ENCODE data around the gene ATP8B4. TPM values are rescaled to one million over a fixed set of nuclear protein-coding genes. Genes with fewer than 3 reads are reported as not detected.

Gene ATP8B4
- total and polyA plus RNA-seq, 2 experiments from 2014 or later: 0.89 to 1.5 TPM

DNA sequence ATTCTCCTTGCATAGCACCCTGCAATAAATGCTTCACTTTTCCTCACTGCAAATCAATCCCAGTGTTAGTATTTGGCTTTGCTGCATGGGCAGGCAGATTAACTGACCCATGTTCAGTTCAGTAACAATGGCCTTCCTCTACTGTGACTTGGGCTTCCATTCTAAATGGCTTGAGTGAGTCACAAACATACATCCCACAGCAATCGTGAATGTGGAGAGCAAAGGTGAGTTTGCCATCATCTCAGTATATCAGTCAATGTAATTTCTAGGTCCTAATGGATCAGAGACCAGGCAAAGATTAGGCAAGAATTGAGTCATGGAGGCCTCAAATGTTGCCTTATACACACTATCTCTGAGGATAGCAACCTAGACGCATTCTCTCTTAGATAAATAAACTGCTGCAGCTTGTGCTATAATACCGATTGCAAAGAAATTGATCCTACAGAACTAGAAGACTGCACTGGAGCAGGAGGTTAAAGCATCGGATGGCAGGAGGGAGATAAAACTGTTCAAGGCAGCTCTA lies 8.3 kb upstream of the ATP8B4 start:
- H3K9me3 ChIP-seq (ENCODE audit: low read depth): no peaks in the 10 kb centered on the region
- in situ Hi-C loops (cut with MboI): loop anchor here (25.0 kb wide), 1 partner anchor 1265 kb away; no protein-coding TSS in a partner anchor
- H2AFZ ChIP-seq: no peak overlapping the region
- H3K4me3 ChIP-seq: no peak overlapping the region
- no peak for TF ChIP-seq EZH2phosphoT487 (IDR thresholded peaks at IDR 0.05; ENCODE audit: insufficient read depth, low read depth)
- TF ChIP-seq EZH2 (IDR thresholded peaks at IDR 0.05; ENCODE audit: insufficient read depth, poor library complexity, severe bottlenecking): no peak
- no peak for DNase-seq
- H3K4me1 ChIP-seq (ENCODE audit: insufficient read depth): no peaks in the 10 kb centered on the region
- no peaks in the 10 kb centered on the region for H3K9me2 ChIP-seq (ENCODE audit: insufficient read depth)
- H3K36me3 ChIP-seq (ENCODE audit: low read depth): no peaks in the 10 kb centered on the region
- WGBS, 2 experiments (ENCODE audit: low coverage in 1 of 2, low lambda C conversion rate in 2 of 2, missing lambda C conversion rate in 2 of 2): 87 to 89% methylated on average over 4 of the region's 4 CpGs
- no peaks in the 10 kb centered on the region for H3F3A ChIP-seq (ENCODE audit: insufficient read depth)
- no peaks in the 10 kb centered on the region for H4K20me1 ChIP-seq (ENCODE audit: insufficient read depth)
- H3K27me3 ChIP-seq (replicated peaks; ENCODE audit: insufficient read depth): no peaks in the 10 kb centered on the region
- H3K9ac ChIP-seq: no peak overlapping the region
- H3K79me2 ChIP-seq (ENCODE audit: insufficient read depth): no peaks in the 10 kb centered on the region
- no peak overlapping the region for H3K27ac ChIP-seq
- H3K4me2 ChIP-seq (ENCODE audit: unreplicated experiment): no peak overlapping the region

DNA sequence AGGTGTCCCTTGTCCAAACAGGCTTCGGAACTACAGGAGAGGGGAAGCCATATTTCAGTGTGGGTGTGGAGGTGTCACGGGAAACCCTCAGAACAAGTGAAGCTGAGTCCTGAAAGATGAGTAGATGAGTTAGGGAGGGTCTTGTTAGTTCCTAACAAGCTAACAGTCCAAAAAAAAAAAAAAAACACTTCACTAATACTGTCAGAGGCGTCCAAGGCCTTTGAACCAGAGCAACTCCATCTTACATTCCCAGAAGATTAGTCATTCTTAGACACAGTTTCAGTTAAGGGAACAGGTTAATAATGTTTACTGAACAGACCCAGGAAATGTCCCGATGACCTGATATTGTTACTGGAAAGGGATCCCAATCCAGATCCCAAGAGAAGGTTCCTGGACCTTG lies 7.0 kb upstream of the ATP8B4 start:
- H3K9ac ChIP-seq: no peak overlapping the region
- no peak overlapping the region for H3K27ac ChIP-seq
- 94 to 95% methylated on average over 4 of the region's 4 CpGs for WGBS, 2 experiments (ENCODE audit: low coverage in 1 of 2, low lambda C conversion rate in 2 of 2, missing lambda C conversion rate in 2 of 2)
- no peaks in the 10 kb centered on the region for H3K4me1 ChIP-seq (ENCODE audit: insufficient read depth)
- no peak overlapping the region for H3K4me3 ChIP-seq
- no peaks in the 10 kb centered on the region for H4K20me1 ChIP-seq (ENCODE audit: insufficient read depth)
- H3K79me2 ChIP-seq (ENCODE audit: insufficient read depth): no peaks in the 10 kb centered on the region
- no peaks in the 10 kb centered on the region for H3K36me3 ChIP-seq (ENCODE audit: low read depth)
- no peak overlapping the region for H3K4me2 ChIP-seq (ENCODE audit: unreplicated experiment)
- no peaks in the 10 kb centered on the region for H3K9me3 ChIP-seq (ENCODE audit: low read depth)
- TF ChIP-seq EZH2 (IDR thresholded peaks at IDR 0.05; ENCODE audit: insufficient read depth, poor library complexity, severe bottlenecking) (no peak), EZH2phosphoT487 (IDR thresholded peaks at IDR 0.05; ENCODE audit: insufficient read depth, low read depth) (no peak)
- in situ Hi-C loops (cut with MboI): loop anchor here (25.0 kb wide), 1 partner anchor 1264 kb away; no protein-coding TSS in a partner anchor
- H2AFZ ChIP-seq: no peak overlapping the region
- DNase-seq: no peak
- no peaks in the 10 kb centered on the region for H3K27me3 ChIP-seq (replicated peaks; ENCODE audit: insufficient read depth)
- H3F3A ChIP-seq (ENCODE audit: insufficient read depth): no peaks in the 10 kb centered on the region
- H3K9me2 ChIP-seq (ENCODE audit: insufficient read depth): no peaks in the 10 kb centered on the region

DNA sequence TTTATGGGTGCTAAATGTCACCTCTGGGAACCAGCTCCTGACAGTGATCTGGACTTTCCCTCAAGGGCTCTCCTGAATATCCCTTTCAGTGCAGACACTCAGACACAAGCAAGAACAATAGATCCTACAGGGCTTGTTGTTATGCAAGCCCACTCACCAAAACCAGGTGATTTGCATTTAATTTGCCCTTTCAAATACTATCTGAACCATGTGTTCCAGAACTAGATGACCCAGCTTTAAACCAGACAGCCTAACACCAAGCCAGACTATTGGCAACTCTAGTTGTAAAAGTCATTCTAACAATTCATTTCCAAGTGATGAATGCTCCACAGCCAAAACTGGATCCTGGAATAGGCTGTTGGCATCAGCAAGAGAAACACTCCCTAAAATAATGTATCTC lies 5.6 kb upstream of the ATP8B4 start:
- no peak overlapping the region for H2AFZ ChIP-seq
- H4K20me1 ChIP-seq (ENCODE audit: insufficient read depth): no peaks in the 10 kb centered on the region
- in situ Hi-C loops (cut with MboI): loop anchor here (25.0 kb wide), 1 partner anchor 1262 kb away; no protein-coding TSS in a partner anchor
- H3K4me1 ChIP-seq (ENCODE audit: insufficient read depth): no peaks in the 10 kb centered on the region
- H3K9me2 ChIP-seq (ENCODE audit: insufficient read depth): no peaks in the 10 kb centered on the region
- no peak overlapping the region for H3K9ac ChIP-seq
- H3K79me2 ChIP-seq (ENCODE audit: insufficient read depth): no peaks in the 10 kb centered on the region
- no peak for DNase-seq
- no peaks in the 10 kb centered on the region for H3F3A ChIP-seq (ENCODE audit: insufficient read depth)
- no peaks in the 10 kb centered on the region for H3K9me3 ChIP-seq (ENCODE audit: low read depth)
- no peak overlapping the region for H3K27ac ChIP-seq
- no peak overlapping the region for H3K4me3 ChIP-seq
- no peaks in the 10 kb centered on the region for H3K27me3 ChIP-seq (replicated peaks; ENCODE audit: insufficient read depth)
- no peak for TF ChIP-seq EZH2 (IDR thresholded peaks at IDR 0.05; ENCODE audit: insufficient read depth, poor library complexity, severe bottlenecking)
- TF ChIP-seq EZH2phosphoT487 (IDR thresholded peaks at IDR 0.05; ENCODE audit: insufficient read depth, low read depth): no peak
- H3K4me2 ChIP-seq (ENCODE audit: unreplicated experiment): no peak overlapping the region
- no peaks in the 10 kb centered on the region for H3K36me3 ChIP-seq (ENCODE audit: low read depth)

DNA sequence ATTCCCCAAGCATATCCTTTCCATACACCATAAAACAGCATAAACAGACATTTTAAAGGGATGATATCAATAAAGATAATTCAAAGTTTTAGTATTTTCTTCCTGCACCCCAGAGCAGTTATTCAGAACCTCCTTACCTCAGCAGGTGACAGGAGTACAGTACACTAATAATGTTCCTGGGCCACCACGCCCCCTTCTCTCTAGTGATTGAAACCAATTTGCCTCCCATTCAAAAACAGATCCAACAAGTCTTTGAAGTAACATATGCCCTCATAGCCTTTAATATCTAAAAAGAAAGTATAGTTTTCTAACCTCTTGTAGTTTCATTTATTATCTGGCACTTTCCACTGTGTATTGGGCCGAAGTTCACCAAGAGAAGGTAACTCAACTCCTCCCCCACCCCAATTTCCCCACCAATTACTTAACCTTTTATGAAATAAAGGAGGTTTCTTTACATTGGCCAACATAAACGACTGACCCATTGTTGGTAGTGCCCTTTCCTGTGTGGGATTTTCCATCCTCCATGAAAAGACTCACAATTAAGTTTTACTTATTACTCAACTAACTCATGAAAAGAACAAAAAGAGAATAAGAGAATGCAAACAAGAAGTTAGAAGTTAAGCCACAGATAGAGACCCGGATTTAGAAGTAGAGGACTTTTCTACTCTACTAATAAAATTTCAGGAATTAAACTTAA lies 5.0 kb upstream of the ATP8B4 start:
- H4K20me1 ChIP-seq (ENCODE audit: insufficient read depth): no peaks in the 10 kb centered on the region
- in situ Hi-C loops (cut with MboI): no loop called here
- H2AFZ ChIP-seq: no peak overlapping the region
- H3F3A ChIP-seq (ENCODE audit: insufficient read depth): no peaks in the 10 kb centered on the region
- no peak overlapping the region for H3K4me3 ChIP-seq
- TF ChIP-seq EZH2 (IDR thresholded peaks at IDR 0.05; ENCODE audit: insufficient read depth, poor library complexity, severe bottlenecking) (no peak), EZH2phosphoT487 (IDR thresholded peaks at IDR 0.05; ENCODE audit: insufficient read depth, low read depth) (no peak)
- no peaks in the 10 kb centered on the region for H3K4me1 ChIP-seq (ENCODE audit: insufficient read depth)
- 71 to 75% methylated on average over 4 of the region's 4 CpGs for WGBS, 2 experiments (ENCODE audit: low coverage in 1 of 2, low lambda C conversion rate in 2 of 2, missing lambda C conversion rate in 2 of 2)
- no peaks in the 10 kb centered on the region for H3K9me3 ChIP-seq (ENCODE audit: low read depth)
- H3K9ac ChIP-seq: no peak overlapping the region
- no peak overlapping the region for H3K4me2 ChIP-seq (ENCODE audit: unreplicated experiment)
- no peaks in the 10 kb centered on the region for H3K27me3 ChIP-seq (replicated peaks; ENCODE audit: insufficient read depth)
- H3K9me2 ChIP-seq (ENCODE audit: insufficient read depth): no peaks in the 10 kb centered on the region
- H3K79me2 ChIP-seq (ENCODE audit: insufficient read depth): no peaks in the 10 kb centered on the region
- no peak for DNase-seq
- no peak overlapping the region for H3K27ac ChIP-seq
- H3K36me3 ChIP-seq (ENCODE audit: low read depth): no peaks in the 10 kb centered on the region

Measured in GM23248 (cell line).